ENCODE results near the gene WBP11. TPM values are rescaled to one million over a fixed set of nuclear protein-coding genes. Genes with fewer than 3 reads are reported as not detected.

WBP11 gene
- total RNA-seq, 8 experiments from 2014 or later, result 14.5 to 38.5 (median 29.6) TPM

Other genes with a start within 250 kb of the WBP11 start
- gene PLBD1, start 235.6 kb downstream of the WBP11 start, total RNA-seq, result 10 to 100 TPM in 1 of 8 experiments, 1 to 10 TPM in 2, under 1 TPM in 5; 0.38 to 18.5 (median 0.86) TPM
- under 1 TPM in 1 of 8 experiments, not detected in 7; 0.07 TPM for gene GUCY2C, start 106.9 kb downstream of the WBP11 start, total RNA-seq
- gene C12orf60, start 192 bp upstream of the WBP11 start, total RNA-seq, result 1 to 10 TPM; 1.9 to 4.5 (median 2.5) TPM
- gene SMCO3, start 10.7 kb upstream of the WBP11 start, total RNA-seq, result 10 to 100 TPM in 1 of 8 experiments, 1 to 10 TPM in 2, under 1 TPM in 5; 0.41 to 14.0 (median 0.75) TPM
- gene ART4, start 40.0 kb upstream of the WBP11 start, total RNA-seq, result under 1 TPM; 0.04 to 0.43 (median 0.26) TPM
- gene MGP, start 82.4 kb upstream of the WBP11 start, total RNA-seq, result 100 to 1,000 TPM in 2 of 8 experiments, 10 to 100 TPM in 2, 1 to 10 TPM in 1, under 1 TPM in 2, not detected in 1; 0.05 to 532 (median 26.8) TPM
- gene ERP27, start 135.1 kb upstream of the WBP11 start, total RNA-seq, result 1 to 10 TPM in 1 of 8 experiments, under 1 TPM in 3, not detected in 4; 0.15 to 1.9 (median 0.36) TPM
- 1 to 10 TPM in 4 of 8 experiments, under 1 TPM in 4; 0.11 to 6.1 (median 1.2) TPM for gene ARHGDIB, start 158.1 kb upstream of the WBP11 start, total RNA-seq
- gene PDE6H, start 169.6 kb upstream of the WBP11 start, total RNA-seq, result not detected